ENCODE data around the gene DNAJC4.

DNAJC4 gene

DNA sequence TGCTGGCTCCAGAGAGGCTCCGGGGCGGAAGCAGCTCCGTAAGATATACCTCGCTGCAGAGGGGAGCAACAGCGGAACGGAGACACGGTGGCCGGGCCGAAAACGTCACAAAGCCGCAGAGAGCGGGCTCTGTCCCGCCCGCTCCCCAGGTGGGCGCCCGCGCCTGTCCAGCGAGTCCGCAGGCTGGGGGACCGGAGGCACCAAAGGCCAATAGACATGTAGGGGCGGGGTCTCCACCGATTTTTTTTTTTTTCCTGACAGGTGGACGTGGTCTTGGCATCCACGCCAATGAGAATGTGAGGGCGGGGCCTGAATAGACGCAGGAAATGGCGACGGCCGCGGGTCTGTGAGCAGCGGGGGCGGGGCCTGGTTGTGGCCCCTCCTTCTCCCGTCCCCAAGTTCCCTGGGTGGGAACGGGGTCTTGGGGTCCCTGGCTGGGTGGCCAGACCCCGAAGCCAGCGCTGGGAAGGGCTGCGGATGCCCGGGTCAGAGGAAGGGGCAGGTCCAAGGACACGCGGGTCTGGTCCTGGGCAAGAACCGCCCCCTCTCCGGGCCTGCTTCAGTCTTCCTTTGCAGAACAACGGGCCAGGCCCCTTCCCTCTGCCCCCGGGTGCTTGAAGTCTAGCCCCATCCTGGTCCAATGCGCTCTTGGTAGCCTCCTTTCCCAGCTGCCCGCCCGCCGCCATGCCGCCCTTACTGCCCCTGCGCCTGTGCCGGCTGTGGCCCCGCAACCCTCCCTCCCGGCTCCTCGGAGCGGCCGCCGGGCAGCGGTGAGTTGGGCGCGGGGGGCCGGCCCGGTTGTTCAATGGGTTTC lies at the start of gene DNAJC4:
TSS of gene DNAJC4 (plus strand) at position 378 of the 814 bp plus-strand sequence. CDS start at position 685, 307 bp downstream.
- peak; percentile 82 to 86 for DNase-seq (ENCODE audit: low read depth in 2 of 2)

DNA sequence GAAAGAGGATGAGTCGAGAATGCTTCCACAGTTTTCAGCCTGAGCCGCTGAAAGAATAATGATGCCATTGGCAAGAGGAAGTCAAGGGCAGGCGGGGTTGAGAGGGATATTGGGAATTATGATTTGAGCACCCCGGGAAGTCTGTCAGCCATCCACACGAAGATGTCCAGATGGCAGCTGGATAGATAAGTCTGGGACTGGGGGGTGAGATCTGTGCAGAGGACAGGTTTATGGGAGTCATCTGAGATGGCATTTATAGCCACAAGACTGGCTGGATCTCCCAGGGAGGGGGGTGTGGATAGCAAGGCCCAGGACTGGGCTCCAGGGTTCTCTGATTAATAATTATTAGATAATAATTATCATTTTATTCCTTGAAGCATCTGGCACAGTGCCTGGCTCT lies 49.5 kb upstream of the DNAJC4 start:
- DNase-seq (ENCODE audit: low read depth in 2 of 2), result no peak

DNA sequence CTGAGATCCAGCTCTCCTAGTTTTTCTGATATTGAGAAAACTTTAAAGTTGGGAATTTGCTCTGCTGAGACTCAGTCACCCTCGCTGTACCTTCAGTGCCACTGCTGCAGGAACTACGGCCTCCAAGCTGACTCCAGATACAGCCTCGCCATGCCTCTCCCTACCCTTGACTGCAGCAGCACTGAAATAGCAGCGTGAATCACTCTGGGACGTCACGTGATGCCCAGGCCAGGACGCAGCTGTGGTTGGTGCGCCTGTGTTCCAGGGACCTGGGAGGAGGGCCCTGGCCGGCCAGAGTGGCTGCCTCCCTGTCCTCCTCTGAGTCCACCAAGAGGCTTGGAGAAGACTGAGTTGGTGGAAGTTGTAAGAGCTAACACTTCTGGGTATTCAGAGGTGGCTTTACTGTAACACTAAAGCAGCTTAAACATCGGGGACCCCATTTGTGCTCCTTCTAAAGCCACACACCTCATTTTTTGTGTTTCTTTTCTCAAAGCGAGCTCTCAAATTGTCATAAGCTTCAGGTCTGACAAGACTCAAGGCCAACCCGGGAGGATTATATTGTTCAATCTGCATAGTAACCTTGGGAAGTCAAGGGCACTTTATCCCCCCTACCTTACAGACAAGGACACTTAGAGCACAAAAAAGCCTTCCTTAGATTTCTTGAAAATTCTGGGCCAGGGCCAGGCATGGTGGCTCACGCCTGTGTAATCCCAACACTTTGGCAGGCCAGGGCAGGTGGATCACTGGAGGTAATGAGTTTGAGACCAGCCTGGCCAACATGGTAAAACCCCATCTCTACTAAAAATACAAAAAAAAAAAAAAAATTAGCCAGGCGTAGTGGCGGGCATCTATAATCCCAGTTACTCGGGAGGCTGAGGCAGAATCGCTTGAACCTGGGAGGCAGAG lies 48.6 kb upstream of the DNAJC4 start:
- DNase-seq (ENCODE audit: low read depth in 2 of 2), result peak in 1 of 2 donors; percentile 41

- DNase-seq (ENCODE audit: low read depth in 2 of 2), result no peak
Measured at GRCh38 chr11:64183890-64184289, 46.5 kb upstream of the DNAJC4 start.

DNA sequence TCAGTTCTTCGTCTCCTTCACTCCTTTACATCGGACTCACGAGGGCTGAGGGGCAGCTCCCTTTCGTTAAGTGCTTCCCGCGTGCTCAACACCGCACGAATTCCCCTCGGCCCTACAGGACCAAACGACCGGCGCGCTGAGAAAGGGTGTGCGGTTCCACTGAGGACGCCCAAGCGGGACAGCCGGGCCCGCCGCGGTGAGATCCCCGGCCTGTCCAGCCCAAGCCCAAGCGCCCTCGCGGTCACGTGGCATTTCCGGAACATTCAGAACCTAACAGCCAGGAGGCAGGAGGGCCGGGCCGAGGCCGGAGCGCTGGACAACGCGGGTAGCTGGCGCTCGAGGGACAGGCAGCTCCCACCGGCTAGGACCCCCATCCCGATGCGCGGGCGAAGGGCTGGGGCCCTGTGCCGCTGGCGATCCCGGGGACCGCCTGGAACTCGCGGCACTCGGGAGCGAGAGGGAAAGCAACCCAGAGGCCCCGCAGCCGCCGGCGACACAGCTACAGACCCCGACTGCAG lies 45.1 kb upstream of the DNAJC4 start:
- DNase-seq (ENCODE audit: low read depth in 2 of 2), result no peak

GRCh38 chr11:64185693-64186491 lies 44.5 kb upstream of the DNAJC4 start, which contains the start of gene STIP1:
STIP1 (plus strand) TSS chr11:64186171; CDS start chr11:64186262, 91 bp downstream.
- DNase-seq (ENCODE audit: low read depth in 2 of 2), result peak; percentile 96 to 97

GRCh38 chr11:64186492-64187165 lies 43.7 kb upstream of the DNAJC4 start:
- no peak for DNase-seq (ENCODE audit: low read depth in 2 of 2)

DNA sequence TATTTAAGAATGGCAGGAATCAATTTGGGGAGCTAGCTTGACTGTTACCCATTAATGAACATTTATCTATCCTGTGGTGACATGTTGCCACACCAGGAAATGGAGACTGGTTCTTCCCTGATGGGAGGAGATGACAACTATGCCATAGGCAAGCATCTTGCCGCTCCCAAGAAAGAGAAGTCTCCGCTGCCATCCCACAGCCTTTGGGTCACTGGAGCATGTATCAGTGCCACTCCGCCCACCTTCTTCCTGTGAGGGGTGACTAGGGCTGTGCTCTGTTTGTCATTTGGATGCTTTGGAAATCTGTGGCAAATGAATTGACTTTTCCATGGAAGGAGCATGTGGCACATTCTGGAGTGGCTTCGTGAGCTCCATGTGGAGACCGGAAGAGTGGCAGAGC lies 37.9 kb upstream of the DNAJC4 start:
- DNase-seq (ENCODE audit: low read depth in 2 of 2), result no peak

GRCh38 chr11:64196626-64197025 lies 33.7 kb upstream of the DNAJC4 start:
- DNase-seq (ENCODE audit: low read depth in 2 of 2), result no peak

DNA sequence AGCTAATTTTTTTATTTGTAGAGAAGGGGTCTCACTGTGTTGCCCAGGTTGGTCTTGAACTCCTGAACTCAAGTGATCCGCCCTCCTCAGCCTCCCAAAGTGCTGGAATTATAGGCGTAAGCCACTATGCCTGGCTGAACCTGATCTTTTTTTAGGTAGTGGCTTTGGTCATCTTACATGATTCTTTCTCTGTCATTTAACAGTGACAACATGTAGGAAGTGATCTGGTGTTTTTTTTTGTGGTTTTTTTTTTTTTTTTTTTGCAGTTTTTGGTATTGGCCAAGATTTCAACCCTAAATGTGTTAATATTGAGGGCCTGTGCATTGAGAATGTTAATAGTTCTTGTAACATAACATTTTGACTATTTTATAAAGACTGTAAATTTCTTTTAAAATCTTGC lies 31.8 kb upstream of the DNAJC4 start:
- DNase-seq (ENCODE audit: low read depth in 2 of 2), result no peak

- DNase-seq (ENCODE audit: low read depth in 2 of 2), result no peak
Measured at GRCh38 chr11:64201543-64201942, 28.8 kb upstream of the DNAJC4 start.

GRCh38 chr11:64202992-64203391 lies 27.4 kb upstream of the DNAJC4 start:
- no peak for DNase-seq (ENCODE audit: low read depth in 2 of 2)

DNA sequence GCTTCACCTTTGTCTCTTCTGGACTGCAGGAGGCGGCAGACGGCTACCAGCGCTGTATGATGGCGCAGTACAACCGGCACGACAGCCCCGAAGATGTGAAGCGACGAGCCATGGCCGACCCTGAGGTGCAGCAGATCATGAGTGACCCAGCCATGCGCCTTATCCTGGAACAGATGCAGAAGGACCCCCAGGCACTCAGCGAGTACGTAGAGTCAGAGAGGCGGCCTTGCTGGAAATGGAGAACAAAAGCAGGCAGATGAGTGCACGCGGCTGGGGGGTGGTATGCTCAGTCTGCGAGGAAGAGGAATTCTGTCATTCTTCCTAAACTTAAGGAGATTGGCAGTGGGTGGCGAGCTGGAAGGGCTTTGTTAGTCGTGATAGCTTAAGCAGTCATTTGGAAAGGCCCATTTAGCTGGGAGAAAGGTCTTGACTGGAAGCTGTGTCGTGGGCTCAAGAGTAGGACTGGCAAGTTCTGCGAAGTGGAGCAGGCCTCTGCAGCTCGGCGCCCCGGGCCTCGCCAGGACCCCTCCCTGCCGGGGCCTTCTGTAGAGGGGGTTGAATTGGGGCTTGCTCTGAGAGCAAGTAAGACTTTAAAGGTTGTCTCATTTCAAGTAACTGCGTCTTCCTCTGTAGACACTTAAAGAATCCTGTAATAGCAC lies 26.8 kb upstream of the DNAJC4 start:
- DNase-seq (ENCODE audit: low read depth in 2 of 2), result no peak

DNA sequence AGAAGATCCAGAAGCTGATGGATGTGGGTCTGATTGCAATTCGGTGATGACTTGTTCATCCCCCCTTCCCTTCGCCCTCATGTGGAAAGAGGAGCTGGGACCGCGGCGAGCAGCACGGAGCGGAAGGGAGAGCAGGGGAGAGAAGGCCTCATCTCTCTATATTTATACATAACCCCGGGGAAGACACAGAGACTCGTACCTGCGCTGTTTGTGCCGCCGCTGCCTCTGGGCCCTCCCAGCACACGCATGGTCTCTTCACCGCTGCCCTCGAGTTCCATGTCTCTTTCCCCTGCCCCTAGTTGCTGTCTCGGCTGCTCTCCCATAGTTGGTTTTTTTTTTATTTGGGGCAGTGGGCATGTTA lies 26.3 kb upstream of the DNAJC4 start:
- DNase-seq (ENCODE audit: low read depth in 2 of 2), result no peak

- DNase-seq (ENCODE audit: low read depth in 2 of 2), result peak; percentile 63 to 70
Measured at GRCh38 chr11:64204464-64204989, 25.8 kb upstream of the DNAJC4 start.

DNA sequence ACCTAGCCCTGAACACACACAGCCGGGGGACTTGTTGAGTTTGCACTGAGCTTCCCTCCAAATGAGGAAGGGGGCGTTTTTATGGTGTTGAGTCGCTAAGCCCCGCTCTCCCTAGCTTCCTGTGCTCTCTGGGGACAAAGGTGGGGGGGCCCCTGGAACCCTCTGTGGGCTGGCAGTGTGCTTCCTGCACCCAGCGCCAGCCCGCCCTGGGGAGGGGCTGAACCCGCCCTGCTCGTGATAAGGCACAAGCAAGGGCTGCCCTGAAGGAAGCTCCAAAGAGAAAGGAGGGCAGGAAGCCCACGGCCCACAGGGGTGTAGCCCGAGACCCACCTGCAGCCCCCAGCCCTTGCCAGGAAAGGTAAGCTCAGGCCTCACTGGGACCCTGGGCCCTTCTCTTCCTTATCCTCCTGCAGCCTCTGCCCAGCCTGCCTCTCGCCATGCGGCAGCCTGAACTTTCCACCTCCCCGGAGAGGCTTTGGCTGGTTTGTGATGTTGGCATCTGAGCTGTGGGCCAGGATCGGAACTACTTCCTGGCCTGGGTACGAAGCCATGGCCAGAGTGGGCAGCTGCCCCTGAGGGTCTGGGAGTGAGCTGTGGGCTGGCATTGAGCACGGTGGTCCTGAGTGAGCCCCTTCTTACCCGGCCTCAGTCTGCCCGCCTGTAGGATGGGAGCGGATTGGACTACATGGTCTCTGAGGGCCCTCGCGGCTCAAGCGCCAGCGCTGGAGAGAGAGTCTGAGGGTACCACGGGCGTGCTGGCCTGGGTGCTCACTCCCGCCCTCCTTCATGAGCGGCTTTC lies 23.7 kb upstream of the DNAJC4 start, which contains the start of gene FERMT3:
TSS of gene FERMT3 (plus strand) at position 265 of the 799 bp plus-strand sequence. CDS start 644 bp downstream, outside the sequence.
- peak; percentile 63 to 72 for DNase-seq (ENCODE audit: low read depth in 2 of 2)

- peak; percentile 68 to 84 for DNase-seq (ENCODE audit: low read depth in 2 of 2)
Measured at GRCh38 chr11:64207256-64208085, 22.9 kb upstream of the DNAJC4 start.

GRCh38 chr11:64208086-64208795 lies 22.1 kb upstream of the DNAJC4 start:
- DNase-seq (ENCODE audit: low read depth in 2 of 2), result no peak
